Breast epithelium (tissue), 4 donors: ENCODE measurements around the gene DEAF1. TPM values are rescaled to one million over a fixed set of nuclear protein-coding genes. Genes with fewer than 3 reads are reported as not detected.

ENCODE experiments used
- DNase-seq, 2 donors: peaks; one replicate each; pipeline ENCODE4 v3.0.0-alpha.2; 2019; ENCODE audit warnings: low spot score in 2 of 2
- H3K27ac ChIP-seq, 2 donors: fragments of 200-600 bp; sonication (generic) in 1 of 2; one replicate each; pipeline ENCODE4 v1.5.1; 2016 to 2019; ENCODE audit warnings: mild to moderate bottlenecking in 1 of 2
- H3K27me3 ChIP-seq, 2 donors: fragments of 200-600 bp; sonication (generic) in 1 of 2; one replicate each; pipeline versions ENCODE4 v1.5.1 to v1.6.0; 2017 to 2019; ENCODE audit warnings: control low read depth in 1 of 2, mild to moderate bottlenecking in 1 of 2
- H3K36me3 ChIP-seq: fragments of 200-600 bp; one replicate; pipeline ENCODE4 v1.5.1; 2019
- H3K4me1 ChIP-seq, 2 donors: fragments of 200-600 bp; sonication (generic); one replicate each; pipeline ENCODE4 v1.5.1; 2016 to 2019; ENCODE audit warnings: control low read depth in 1 of 2
- H3K4me3 ChIP-seq, 3 donors: fragments of 200-600 bp; sonication (generic); 1 replicate in 2 of 3; 2 replicates in 1 of 3; pipeline ENCODE4 v1.5.1; 2016 to 2019; ENCODE audit warnings: mild to moderate bottlenecking in 3 of 3, moderate library complexity in 2 of 3
- H3K9me3 ChIP-seq, 2 donors: fragments of 200-600 bp; sonication (generic) in 1 of 2; one replicate each; pipeline ENCODE4 v1.5.1; 2016 to 2019; ENCODE audit warnings: control low read depth in 1 of 2
- POLR2A ChIP-seq: fragments of 450-650 bp; IDR thresholded peaks from one replicate; pipeline ENCODE4 v1.6.1; 2016; ENCODE audit warnings: antibody characterized with exemption, mild to moderate bottlenecking, moderate library complexity
- POLR2AphosphoS5 ChIP-seq, 3 donors: sonication (generic); formaldehyde crosslinking; IDR thresholded peaks; one replicate each; pipeline ENCODE4 v1.6.1; 2017; ENCODE audit warnings: antibody characterized with exemption in 3 of 3
- intact Hi-C: fragments of 100-400 bp; cut with DNase I; formaldehyde crosslinking; loops from one replicate; pipeline ENCODE4 v1.15.1; 2023; ENCODE audit warnings: low total_unique reads
- total RNA-seq, 3 donors: library from RNA; depleted of rRNA; stranded (reverse); fragments of >200 nt; gene quantifications; one replicate each; pipeline ENCODE4 v1.1.0, GENCODE V29; 2016
- TF ChIP-seq, protein P1 (sequence below), 3 donors: fragments of 450-650 bp; IDR thresholded peaks; one replicate each; pipeline ENCODE4 v1.5.1; 2016 to 2017; ENCODE audit warnings: antibody characterized with exemption in 3 of 3, mild to moderate bottlenecking in 3 of 3, moderate library complexity in 3 of 3

Gene DEAF1
- total RNA-seq, 3 donors from 2014 or later: 25.3 to 42.6 (median 39.8) TPM

DNA sequence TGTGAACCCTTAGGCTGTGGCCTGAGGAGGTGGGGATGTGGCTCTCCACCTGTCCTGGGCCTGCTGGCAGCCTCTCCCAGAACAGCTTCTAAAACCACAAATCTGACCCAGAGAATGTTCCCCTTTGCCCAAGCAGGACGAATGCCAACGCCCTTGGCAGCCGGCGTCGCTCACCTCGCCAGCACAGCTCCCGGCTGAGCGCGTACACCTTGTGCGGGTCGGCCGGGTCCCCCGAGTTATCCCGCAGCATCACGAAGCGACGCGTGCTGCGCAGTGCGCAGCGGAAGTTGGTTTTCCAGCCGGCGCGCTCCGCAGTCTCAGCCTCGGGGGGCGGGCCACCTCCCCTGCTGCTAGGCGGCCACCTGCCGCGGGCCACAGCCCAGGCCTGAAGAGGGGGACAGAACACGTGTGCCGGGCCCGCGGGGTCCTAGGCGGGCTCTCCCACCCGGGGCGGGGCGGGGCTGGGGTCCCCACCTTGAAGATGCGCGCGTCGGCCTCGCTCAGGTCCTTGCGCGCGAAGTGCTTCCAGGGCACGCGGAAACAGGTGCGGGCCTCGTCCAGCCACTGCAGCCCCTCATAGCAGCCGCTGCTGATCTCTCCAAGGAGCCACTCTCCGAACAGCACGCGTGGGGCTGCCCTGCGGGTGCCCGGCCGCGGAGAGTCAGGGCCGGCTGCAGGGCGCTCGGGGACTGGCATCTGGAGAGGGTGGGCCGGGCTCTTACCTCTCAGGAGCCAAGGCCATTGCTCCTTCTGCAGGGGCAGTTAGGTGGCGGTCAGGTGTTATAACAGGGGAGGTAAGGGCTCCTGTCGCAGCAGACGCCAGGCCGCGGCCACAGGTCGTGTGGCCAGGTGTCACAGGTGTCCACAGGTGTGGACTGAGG, 80.2 kb downstream of the DEAF1 start:
- Histone ChIP-seq H3K27ac (peak overlapping the region; percentile 92 to 99), H3K4me1 (peaks cover 10 to 13% of the 10 kb centered on the region in 2 donors), H3K27me3 (no peaks in the 10 kb centered on the region), H3K9me3 (no peaks in the 10 kb centered on the region), H3K36me3 (peaks cover under 1% of the 10 kb centered on the region), H3K4me3 (peak overlapping the region; percentile 71 to 76 (median 73))
- TF ChIP-seq, protein P1, sequence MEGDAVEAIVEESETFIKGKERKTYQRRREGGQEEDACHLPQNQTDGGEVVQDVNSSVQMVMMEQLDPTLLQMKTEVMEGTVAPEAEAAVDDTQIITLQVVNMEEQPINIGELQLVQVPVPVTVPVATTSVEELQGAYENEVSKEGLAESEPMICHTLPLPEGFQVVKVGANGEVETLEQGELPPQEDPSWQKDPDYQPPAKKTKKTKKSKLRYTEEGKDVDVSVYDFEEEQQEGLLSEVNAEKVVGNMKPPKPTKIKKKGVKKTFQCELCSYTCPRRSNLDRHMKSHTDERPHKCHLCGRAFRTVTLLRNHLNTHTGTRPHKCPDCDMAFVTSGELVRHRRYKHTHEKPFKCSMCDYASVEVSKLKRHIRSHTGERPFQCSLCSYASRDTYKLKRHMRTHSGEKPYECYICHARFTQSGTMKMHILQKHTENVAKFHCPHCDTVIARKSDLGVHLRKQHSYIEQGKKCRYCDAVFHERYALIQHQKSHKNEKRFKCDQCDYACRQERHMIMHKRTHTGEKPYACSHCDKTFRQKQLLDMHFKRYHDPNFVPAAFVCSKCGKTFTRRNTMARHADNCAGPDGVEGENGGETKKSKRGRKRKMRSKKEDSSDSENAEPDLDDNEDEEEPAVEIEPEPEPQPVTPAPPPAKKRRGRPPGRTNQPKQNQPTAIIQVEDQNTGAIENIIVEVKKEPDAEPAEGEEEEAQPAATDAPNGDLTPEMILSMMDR (IDR thresholded peaks at IDR 0.05): no peak
- TF ChIP-seq POLR2A (no peak), POLR2AphosphoS5 (IDR thresholded peaks at IDR 0.05) (no peak)
- DNase-seq: peak in 1 of 2 donors; percentile 49
- intact Hi-C loops: no loop called here

DNA sequence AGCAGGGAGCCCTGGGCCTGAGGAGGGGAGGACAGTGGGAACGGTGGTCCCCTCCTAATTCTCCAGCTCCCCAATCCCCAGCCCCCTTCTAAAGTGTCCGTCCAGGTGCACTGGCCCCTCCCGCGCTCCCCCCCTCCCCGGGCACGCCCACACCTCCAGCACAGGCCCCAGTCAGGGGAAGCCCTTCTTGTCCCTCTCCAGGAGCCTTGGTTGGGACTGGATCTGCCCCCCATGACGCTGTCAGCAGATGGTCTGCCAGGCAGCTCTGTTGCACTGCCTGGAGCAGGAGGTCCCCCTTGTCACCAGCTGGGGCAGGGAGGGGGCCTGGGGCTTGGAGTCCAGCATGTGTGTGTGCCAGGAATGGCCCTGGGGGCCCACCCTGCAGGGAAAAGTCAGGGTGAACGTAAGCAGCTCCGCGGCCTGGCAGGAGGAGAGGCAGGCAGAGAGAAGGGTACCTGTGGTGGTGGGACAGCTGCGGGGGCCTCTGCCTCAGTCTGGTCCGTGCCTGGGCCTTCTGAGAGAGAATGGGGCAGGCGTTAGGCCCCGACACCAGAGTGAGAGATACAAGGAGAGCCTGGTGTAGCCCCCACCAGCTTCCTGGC, 80.9 kb downstream of the DEAF1 start:
- intact Hi-C loops: no loop called here

GRCh38 chr11:613369-613968, 81.6 kb downstream of the DEAF1 start:
- peak overlapping the region in 1 of 3 donors; percentile 76 for H3K4me3 ChIP-seq
- no peaks in the 10 kb centered on the region for H3K27me3 ChIP-seq
- TF ChIP-seq POLR2A: no peak
- H3K9me3 ChIP-seq: no peaks in the 10 kb centered on the region
- peak; percentile 43 to 72 for DNase-seq
- intact Hi-C loops: no loop called here
- peaks cover 5% of the 10 kb centered on the region for H3K36me3 ChIP-seq
- peaks cover 10 to 13% of the 10 kb centered on the region in 2 donors for H3K4me1 ChIP-seq
- peak overlapping the region; percentile 92 to 99 for H3K27ac ChIP-seq

More for the DNA sequence above, 80.9 kb downstream of the DEAF1 start:
- DNase-seq: no peak
- Histone ChIP-seq H3K27me3 (no peaks in the 10 kb centered on the region), H3K27ac (peak overlapping the region; percentile 92 to 99), H3K36me3 (peaks cover 5% of the 10 kb centered on the region), H3K4me3 (peak overlapping the region; percentile 71 to 76 (median 73)), H3K4me1 (peaks cover 10 to 13% of the 10 kb centered on the region in 2 donors), H3K9me3 (no peaks in the 10 kb centered on the region)
- TF ChIP-seq POLR2A (no peak), POLR2AphosphoS5 (IDR thresholded peaks at IDR 0.05) (no peak)
- TF ChIP-seq, protein P1 (IDR thresholded peaks at IDR 0.05): no peak

GRCh38 chr11:612961-613300, 82.1 kb downstream of the DEAF1 start:
- no peak for DNase-seq
- intact Hi-C loops: no loop called here
- Histone ChIP-seq H3K9me3 (no peaks in the 10 kb centered on the region), H3K27ac (peak overlapping the region in 1 of 2 donors; percentile 32), H3K27me3 (no peaks in the 10 kb centered on the region), H3K4me3 (no peak overlapping the region), H3K36me3 (peaks cover 5% of the 10 kb centered on the region), H3K4me1 (peaks cover 10 to 13% of the 10 kb centered on the region in 2 donors)
- TF ChIP-seq, protein P1 (IDR thresholded peaks at IDR 0.05): no peak
- TF ChIP-seq POLR2AphosphoS5 (IDR thresholded peaks at IDR 0.05) (no peak), POLR2A (no peak)

- Histone ChIP-seq H3K27me3 (no peaks in the 10 kb centered on the region), H3K4me1 (peaks cover 10 to 13% of the 10 kb centered on the region in 2 donors), H3K36me3 (peaks cover 5% of the 10 kb centered on the region), H3K9me3 (no peaks in the 10 kb centered on the region), H3K27ac (peak overlapping the region in 1 of 2 donors; percentile 13), H3K4me3 (no peak overlapping the region)
- TF ChIP-seq, protein P1 (IDR thresholded peaks at IDR 0.05): no peak
- no peak for TF ChIP-seq POLR2AphosphoS5 (IDR thresholded peaks at IDR 0.05)
- no peak for TF ChIP-seq POLR2A
- DNase-seq: no peak
- intact Hi-C loops: no loop called here
These were observed 82.6 kb downstream of the DEAF1 start for GRCh38 chr11:612201-612960.
